Uterus (tissue), 4 donors: ENCODE data around the gene XPC. TPM values are rescaled to one million over a fixed set of nuclear protein-coding genes. Genes with fewer than 3 reads are reported as not detected.

Source experiments
- DNase-seq, 2 donors: peaks; one replicate each; pipeline ENCODE4 v3.0.0-alpha.2; 2019 to 2020
- H3K27ac ChIP-seq, 2 donors: fragments of 200-600 bp; sonication (generic); 1 replicate in 1 of 2; 2 replicates in 1 of 2; pipeline ENCODE4 v1.5.1; 2016 to 2018
- H3K27me3 ChIP-seq, 2 donors: fragments of 200-600 bp; sonication (generic); one replicate each; pipeline ENCODE4 v1.5.1; 2018 to 2019; ENCODE audit warnings: control low read depth in 1 of 2
- H3K36me3 ChIP-seq, 2 donors: fragments of 200-600 bp; sonication (generic); one replicate each; pipeline ENCODE4 v1.5.1; 2019; ENCODE audit warnings: control low read depth in 1 of 2
- H3K4me1 ChIP-seq, 2 donors: fragments of 200-600 bp; sonication (generic); one replicate each; pipeline ENCODE4 v1.5.1; 2018 to 2019; ENCODE audit warnings: control low read depth in 1 of 2
- H3K4me3 ChIP-seq, 2 donors: fragments of 200-600 bp; sonication (generic); 1 replicate in 1 of 2; 2 replicates in 1 of 2; pipeline ENCODE4 v1.5.1; 2018 to 2019; ENCODE audit warnings: mild to moderate bottlenecking in 1 of 2
- H3K9me3 ChIP-seq, 2 donors: fragments of 200-600 bp; sonication (generic); one replicate each; pipeline ENCODE4 v1.5.1; 2019; ENCODE audit warnings: control low read depth in 1 of 2
- POLR2A ChIP-seq, 2 donors: fragments of 450-650 bp; IDR thresholded peaks; one replicate each; pipeline ENCODE4 v1.6.1; 2016; ENCODE audit warnings: antibody characterized with exemption in 2 of 2, mild to moderate bottlenecking in 1 of 2, moderate library complexity in 1 of 2
- intact Hi-C: fragments of 100-400 bp; cut with DNase I; formaldehyde crosslinking; loops from one replicate; pipeline ENCODE4 v1.15.1; 2023; ENCODE audit warnings: low total_unique reads
- total RNA-seq, 4 donors: library from RNA; depleted of rRNA in 3 of 4; stranded (reverse); fragments of >200 nt in 3 of 4; gene quantifications; one replicate each; pipeline versions ENCODE4 v1.1.0 to v1.2.4, GENCODE V29; 2014 to 2023
- TF ChIP-seq, protein P1 (sequence below), 4 experiments: fragments of 200-600 bp in 2 of 4; fragments of 450-650 bp in 2 of 4; sonication (generic) in 2 of 4; IDR thresholded peaks; one replicate each; pipeline ENCODE4 v1.5.1; 2016 to 2019; ENCODE audit warnings: antibody characterized with exemption in 4 of 4, mild to moderate bottlenecking in 2 of 4, moderate library complexity in 1 of 4
- donor health status: DM: yes; HTN: yes; CAD: no.

The XPC gene
- total RNA-seq, 4 donors from 2014 or later: 15.3 to 85.8 (median 48.5) TPM

DNA sequence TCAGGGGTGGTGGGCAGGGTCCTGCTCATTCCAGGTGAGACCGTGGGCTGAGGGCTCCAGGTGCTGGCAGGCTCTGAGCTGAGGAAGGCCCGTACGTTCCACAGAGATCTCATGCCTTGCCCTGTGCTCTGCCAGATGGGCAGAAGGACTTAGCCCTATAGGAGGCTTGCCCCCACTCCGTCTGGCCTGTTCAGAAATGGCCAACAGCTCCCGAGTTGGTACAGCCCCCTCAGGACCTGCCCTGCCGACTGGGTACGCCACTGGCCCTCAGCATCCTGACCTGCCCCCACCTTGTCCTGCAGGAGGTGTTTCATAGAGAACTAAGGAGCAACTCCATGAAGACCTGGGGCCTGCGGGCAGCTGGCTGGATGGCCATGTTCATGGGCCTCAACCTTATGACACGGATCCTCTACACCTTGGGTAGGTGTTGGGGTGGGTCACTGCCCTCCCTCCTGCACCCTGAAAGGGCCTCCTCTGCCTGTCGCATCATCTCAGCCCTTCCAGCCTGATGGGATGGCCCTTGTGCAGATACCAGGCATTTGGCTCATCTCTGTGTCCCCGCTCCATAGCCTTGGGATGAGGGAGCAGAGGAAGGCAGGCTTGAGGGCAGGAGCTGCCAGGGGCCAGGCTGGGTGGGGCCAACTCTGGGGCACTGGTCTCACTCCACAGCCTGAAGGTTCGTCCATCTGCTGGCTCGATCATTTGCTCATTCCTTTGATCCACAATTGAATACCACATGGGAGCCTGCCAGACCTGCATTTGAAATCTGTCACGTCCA is 39.3 kb downstream of the XPC start:
- Histone ChIP-seq H3K4me1 (peaks cover 10 to 12% of the 10 kb centered on the region in 2 donors), H3K36me3 (no peaks in the 10 kb centered on the region)
- no peak for DNase-seq

DNA sequence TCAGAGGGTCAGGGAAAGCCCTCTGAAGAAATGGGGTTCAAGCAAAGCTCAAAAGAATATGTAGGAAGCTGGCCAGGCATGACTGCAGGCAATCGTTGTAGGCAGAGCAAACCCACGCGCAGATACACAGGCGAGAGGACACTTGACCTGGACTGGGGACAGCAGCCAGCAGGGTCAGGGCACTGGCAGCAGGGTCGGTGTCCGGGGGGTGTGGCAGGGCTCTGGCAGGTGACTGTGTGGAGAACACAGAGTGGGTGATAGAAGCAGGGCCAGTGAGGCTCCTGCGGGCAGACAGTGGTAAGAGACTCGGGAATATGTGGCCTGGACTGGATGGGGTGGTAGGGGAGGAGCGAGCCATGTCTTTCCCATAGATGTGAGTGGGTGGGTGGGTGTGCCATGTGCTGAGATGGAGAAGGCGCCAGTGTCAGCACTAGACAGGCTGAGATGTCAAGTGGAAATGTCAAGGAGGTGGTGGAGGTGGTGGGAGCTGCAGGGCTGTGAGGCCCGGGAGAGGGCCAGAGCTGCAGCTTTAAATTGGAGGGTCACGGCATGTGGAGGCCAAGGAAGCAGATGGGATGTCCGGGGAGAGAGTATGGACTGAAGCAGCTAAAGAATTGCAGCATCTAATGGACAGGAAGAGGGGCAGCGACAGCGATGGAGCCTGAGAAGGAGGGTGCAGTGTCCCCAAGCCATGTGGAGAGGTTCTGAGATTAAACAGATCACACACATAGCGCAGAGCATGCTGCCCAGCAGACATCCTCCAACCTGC is 40.1 kb downstream of the XPC start:
- no peaks in the 10 kb centered on the region for H3K36me3 ChIP-seq
- no peak for DNase-seq
- no peaks in the 10 kb centered on the region for H3K9me3 ChIP-seq
- intact Hi-C loops: no loop called here
- no peak overlapping the region for H3K27ac ChIP-seq
- H3K27me3 ChIP-seq: no peaks in the 10 kb centered on the region
- TF ChIP-seq POLR2A (IDR thresholded peaks at IDR 0.05): no peak
- TF ChIP-seq, protein P1, sequence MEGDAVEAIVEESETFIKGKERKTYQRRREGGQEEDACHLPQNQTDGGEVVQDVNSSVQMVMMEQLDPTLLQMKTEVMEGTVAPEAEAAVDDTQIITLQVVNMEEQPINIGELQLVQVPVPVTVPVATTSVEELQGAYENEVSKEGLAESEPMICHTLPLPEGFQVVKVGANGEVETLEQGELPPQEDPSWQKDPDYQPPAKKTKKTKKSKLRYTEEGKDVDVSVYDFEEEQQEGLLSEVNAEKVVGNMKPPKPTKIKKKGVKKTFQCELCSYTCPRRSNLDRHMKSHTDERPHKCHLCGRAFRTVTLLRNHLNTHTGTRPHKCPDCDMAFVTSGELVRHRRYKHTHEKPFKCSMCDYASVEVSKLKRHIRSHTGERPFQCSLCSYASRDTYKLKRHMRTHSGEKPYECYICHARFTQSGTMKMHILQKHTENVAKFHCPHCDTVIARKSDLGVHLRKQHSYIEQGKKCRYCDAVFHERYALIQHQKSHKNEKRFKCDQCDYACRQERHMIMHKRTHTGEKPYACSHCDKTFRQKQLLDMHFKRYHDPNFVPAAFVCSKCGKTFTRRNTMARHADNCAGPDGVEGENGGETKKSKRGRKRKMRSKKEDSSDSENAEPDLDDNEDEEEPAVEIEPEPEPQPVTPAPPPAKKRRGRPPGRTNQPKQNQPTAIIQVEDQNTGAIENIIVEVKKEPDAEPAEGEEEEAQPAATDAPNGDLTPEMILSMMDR (IDR thresholded peaks at IDR 0.05): no peak
- no peak overlapping the region for H3K4me3 ChIP-seq
- H3K4me1 ChIP-seq: peaks cover 9 to 10% of the 10 kb centered on the region in 2 donors

More for the DNA sequence above, 39.3 kb downstream of the XPC start:
- Histone ChIP-seq H3K27me3 (no peaks in the 10 kb centered on the region), H3K4me3 (no peak overlapping the region), H3K9me3 (no peaks in the 10 kb centered on the region), H3K27ac (no peak overlapping the region)
- TF ChIP-seq POLR2A (IDR thresholded peaks at IDR 0.05): no peak
- TF ChIP-seq, protein P1 (IDR thresholded peaks at IDR 0.05): no peak
- intact Hi-C loops: no loop called here

DNA sequence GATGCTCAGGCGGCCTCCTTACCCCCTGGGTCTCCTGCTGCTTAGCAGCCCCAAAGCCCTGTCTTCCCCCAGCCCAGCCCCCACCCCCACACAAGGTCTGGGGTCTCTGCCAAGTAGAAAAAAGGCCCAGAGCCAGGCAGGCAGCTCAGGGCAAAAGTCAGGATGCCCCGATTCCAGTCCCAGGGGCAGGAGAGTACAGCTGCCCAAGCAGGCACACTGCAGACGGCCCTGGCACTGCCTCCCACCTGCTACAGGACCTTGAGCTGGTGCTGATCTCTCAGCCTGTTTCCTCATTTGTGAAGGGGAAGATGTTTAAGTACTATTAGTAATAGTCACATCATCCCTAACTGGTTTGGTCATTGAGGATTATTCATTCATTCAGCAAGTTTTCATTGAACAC is 41.0 kb downstream of the XPC start:
- no peaks in the 10 kb centered on the region for H3K36me3 ChIP-seq
- no peaks in the 10 kb centered on the region for H3K9me3 ChIP-seq
- H3K4me1 ChIP-seq: peaks cover under 1 to 3% of the 10 kb centered on the region in 2 donors
- no peak overlapping the region for H3K27ac ChIP-seq
- no peak for TF ChIP-seq POLR2A (IDR thresholded peaks at IDR 0.05)
- TF ChIP-seq, protein P1 (IDR thresholded peaks at IDR 0.05): no peak
- no peaks in the 10 kb centered on the region for H3K27me3 ChIP-seq
- no peak overlapping the region for H3K4me3 ChIP-seq
- no peak for DNase-seq
- intact Hi-C loops: no loop called here

DNA sequence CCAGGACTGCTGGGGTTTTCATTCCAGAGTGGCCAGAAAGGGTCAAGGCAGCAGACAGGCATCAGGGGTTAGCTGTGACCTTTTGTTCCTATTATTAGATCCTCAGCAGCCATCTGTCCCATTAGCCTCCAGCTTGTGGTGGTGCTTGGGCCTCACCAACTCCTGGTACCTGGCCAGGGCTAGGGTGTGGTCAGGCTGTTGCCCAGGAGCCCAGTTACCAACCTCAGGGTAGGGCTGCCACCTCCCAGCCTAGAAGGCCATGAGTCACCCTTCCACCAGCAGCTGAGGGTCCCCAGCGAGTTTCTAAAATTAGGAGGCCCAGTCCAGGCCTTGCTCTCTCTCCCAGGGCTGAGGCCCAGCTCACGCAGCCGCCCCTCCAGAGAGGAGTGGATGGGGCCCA is 41.4 kb downstream of the XPC start:
- Histone ChIP-seq H3K9me3 (no peaks in the 10 kb centered on the region), H3K27ac (no peak overlapping the region), H3K27me3 (no peaks in the 10 kb centered on the region), H3K4me1 (no peaks in the 10 kb centered on the region), H3K4me3 (no peak overlapping the region), H3K36me3 (no peaks in the 10 kb centered on the region)
- TF ChIP-seq POLR2A (IDR thresholded peaks at IDR 0.05): no peak
- no peak for DNase-seq
- intact Hi-C loops: no loop called here

DNA sequence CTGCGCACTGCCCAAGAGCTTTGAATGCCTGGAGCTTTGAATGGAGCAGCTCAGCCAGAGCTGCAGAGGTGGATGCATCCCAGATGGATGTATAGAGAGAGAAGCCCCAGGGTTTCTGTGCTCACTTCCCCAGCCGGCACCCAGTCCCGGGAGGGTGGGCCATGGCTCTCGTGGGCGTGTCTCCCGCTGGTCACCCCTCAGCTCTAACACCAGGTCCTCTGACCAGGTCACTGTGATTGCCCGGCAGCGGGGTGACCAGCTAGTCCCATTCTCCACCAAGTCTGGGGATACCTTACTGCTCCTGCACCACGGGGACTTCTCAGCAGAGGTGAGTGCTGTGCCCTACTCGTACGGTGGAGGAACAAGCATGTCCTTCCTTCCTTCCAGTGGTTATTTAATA is 42.8 kb downstream of the XPC start:
- H3K4me1 ChIP-seq: no peaks in the 10 kb centered on the region
- no peak for DNase-seq
- H3K9me3 ChIP-seq: no peaks in the 10 kb centered on the region
- intact Hi-C loops: no loop called here
- H3K36me3 ChIP-seq: no peaks in the 10 kb centered on the region
- no peaks in the 10 kb centered on the region for H3K27me3 ChIP-seq
- TF ChIP-seq, protein P1 (IDR thresholded peaks at IDR 0.05): no peak
- no peak for TF ChIP-seq POLR2A (IDR thresholded peaks at IDR 0.05)
- H3K27ac ChIP-seq: no peak overlapping the region
- no peak overlapping the region for H3K4me3 ChIP-seq
